ENCODE measurements around the gene FGF12.

DNA sequence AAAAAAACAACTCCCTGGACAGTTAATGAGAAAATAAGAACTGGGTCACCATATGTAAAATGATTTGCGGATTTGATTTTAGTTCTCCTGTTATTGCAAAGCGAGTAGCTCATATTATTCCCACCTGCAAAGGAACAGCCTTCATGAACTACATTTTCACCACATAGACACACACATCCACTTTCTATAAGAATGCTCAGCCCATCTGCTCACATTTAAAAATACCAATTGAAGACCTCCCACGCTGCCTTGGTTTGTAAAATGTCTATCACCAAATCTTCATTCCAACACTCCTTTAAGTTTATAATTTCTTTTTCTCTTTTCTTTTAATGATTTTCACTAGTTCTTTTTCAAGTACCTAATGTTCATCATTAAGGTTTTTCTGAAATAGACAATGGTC lies 148.6 kb downstream of the FGF12 start:
- TF ChIP-seq, protein P1, sequence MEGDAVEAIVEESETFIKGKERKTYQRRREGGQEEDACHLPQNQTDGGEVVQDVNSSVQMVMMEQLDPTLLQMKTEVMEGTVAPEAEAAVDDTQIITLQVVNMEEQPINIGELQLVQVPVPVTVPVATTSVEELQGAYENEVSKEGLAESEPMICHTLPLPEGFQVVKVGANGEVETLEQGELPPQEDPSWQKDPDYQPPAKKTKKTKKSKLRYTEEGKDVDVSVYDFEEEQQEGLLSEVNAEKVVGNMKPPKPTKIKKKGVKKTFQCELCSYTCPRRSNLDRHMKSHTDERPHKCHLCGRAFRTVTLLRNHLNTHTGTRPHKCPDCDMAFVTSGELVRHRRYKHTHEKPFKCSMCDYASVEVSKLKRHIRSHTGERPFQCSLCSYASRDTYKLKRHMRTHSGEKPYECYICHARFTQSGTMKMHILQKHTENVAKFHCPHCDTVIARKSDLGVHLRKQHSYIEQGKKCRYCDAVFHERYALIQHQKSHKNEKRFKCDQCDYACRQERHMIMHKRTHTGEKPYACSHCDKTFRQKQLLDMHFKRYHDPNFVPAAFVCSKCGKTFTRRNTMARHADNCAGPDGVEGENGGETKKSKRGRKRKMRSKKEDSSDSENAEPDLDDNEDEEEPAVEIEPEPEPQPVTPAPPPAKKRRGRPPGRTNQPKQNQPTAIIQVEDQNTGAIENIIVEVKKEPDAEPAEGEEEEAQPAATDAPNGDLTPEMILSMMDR (conservative IDR thresholded peaks at IDR 0.05; ENCODE audit: low read length), result no peak
- no peak for TF ChIP-seq EZH2phosphoT487 (IDR thresholded peaks at IDR 0.05; ENCODE audit: borderline replicate concordance, low read depth, low read length)

Measured in OCI-LY7 (cell line).